ENCODE data around the gene CLEC9A.

DNA sequence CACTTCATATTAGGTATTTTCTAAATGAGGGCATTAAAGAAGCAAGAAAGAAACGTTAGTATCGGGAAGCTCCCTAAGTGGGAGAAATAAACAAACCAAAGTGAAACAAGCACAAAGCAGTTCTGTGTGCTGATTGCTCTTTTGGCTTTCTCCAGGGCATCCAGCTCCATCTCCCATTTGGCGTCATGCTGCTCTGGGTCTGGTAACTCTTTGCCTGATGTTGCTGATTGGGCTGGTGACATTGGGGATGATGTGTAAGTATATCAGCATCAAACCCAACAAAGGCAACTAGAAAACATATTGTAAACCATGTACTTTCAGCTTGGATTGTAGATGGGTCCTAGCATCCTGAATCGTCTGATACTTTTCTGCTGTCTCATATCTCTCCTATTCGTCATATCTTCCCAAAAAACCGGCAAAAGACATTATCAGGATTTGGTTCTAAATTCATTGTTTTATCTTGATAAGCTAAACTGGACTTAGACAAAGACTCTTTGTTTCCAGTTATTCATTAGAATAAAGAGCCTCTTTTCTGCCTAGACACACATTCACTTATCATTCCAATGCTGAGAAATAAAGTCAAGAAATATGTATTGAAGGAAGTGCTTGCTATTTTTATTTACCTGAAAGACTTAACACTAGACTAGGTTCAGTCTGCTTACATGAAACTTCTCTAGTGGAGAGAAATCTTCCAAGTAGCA is 17.7 kb upstream of the CLEC9A start:
- TF ChIP-seq, protein P1, sequence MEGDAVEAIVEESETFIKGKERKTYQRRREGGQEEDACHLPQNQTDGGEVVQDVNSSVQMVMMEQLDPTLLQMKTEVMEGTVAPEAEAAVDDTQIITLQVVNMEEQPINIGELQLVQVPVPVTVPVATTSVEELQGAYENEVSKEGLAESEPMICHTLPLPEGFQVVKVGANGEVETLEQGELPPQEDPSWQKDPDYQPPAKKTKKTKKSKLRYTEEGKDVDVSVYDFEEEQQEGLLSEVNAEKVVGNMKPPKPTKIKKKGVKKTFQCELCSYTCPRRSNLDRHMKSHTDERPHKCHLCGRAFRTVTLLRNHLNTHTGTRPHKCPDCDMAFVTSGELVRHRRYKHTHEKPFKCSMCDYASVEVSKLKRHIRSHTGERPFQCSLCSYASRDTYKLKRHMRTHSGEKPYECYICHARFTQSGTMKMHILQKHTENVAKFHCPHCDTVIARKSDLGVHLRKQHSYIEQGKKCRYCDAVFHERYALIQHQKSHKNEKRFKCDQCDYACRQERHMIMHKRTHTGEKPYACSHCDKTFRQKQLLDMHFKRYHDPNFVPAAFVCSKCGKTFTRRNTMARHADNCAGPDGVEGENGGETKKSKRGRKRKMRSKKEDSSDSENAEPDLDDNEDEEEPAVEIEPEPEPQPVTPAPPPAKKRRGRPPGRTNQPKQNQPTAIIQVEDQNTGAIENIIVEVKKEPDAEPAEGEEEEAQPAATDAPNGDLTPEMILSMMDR (conservative IDR thresholded peaks at IDR 0.05 in 1 of 2, IDR thresholded peaks at IDR 0.05 in 1 of 2; ENCODE audit: low read depth in 1 of 2, low read length in 2 of 2): no peak
- no peak for TF ChIP-seq EZH2 (IDR thresholded peaks at IDR 0.05; ENCODE audit: low read length, missing control alignments)
